Endothelial cell of umbilical vein (primary cell): ENCODE results near the gene GRM7. TPM values are rescaled to one million over a fixed set of nuclear protein-coding genes. Genes with fewer than 3 reads are reported as not detected.

Source experiments
- BruUV-seq: library from RNA; stranded (reverse); fragments of 400-500 nt; replicated peaks from 2 replicates; lab custom pipeline; 2021; lab: Mats Ljungman, UMichigan
- CTCF ChIA-PET: fragments of 300-600, 350-600 bp; sonication (Branson Sonifier 250); formaldehyde crosslinking; loops from one replicate; lab custom pipeline; 2021; ENCODE audit warnings: antibody characterized with exemption, inconsistent platforms; lab: Charles Lee
- POLR2A ChIA-PET: fragments of 300-600, 350-600 bp; sonication (Branson Sonifier 250); formaldehyde crosslinking; loops from one replicate; lab custom pipeline; 2021; ENCODE audit warnings: antibody characterized with exemption, inconsistent platforms; lab: Charles Lee
- DNase-seq: peaks from one replicate; pipeline ENCODE4 v3.0.0-alpha.2; 2011; ENCODE audit warnings: low read depth, low spot score
- FAIRE-seq: peaks from 2 replicates; lab custom pipeline; 2011; peaks lifted over from hg19 to GRCh38; lab: Jason Lieb, UNC
- H2AFZ ChIP-seq: 2 replicates; pipeline ENCODE4 v1.6.0; 2012; ENCODE audit warnings: low read depth, low read length, control low read depth, inconsistent platforms
- H3K27ac ChIP-seq: 2 replicates; pipeline ENCODE4 v1.5.1; 2011; ENCODE audit warnings: low read depth, mild to moderate bottlenecking, control low read depth, low read length, moderate library complexity; ENCODE audit not compliant: insufficient read depth
- H3K27me3 ChIP-seq, 2 experiments: 2 replicates each; pipeline versions ENCODE4 v1.6.0 to v1.6.1; 2011; ENCODE audit warnings: low read length in 2 of 2, mixed read lengths in 1 of 2; ENCODE audit not compliant: control insufficient read depth in 2 of 2, insufficient read depth in 2 of 2
- H3K36me3 ChIP-seq, 2 experiments: 2 replicates in 1 of 2; 3 replicates in 1 of 2; pipeline ENCODE4 v1.5.1; 2011; ENCODE audit warnings: low read length in 2 of 2, mild to moderate bottlenecking in 1 of 2, moderate library complexity in 1 of 2; ENCODE audit not compliant: control insufficient read depth in 2 of 2, insufficient read depth in 2 of 2; ENCODE audit errors: extremely low read depth in 1 of 2
- H3K4me1 ChIP-seq: 3 replicates; pipeline ENCODE4 v1.5.1; 2011; ENCODE audit warnings: mild to moderate bottlenecking, low read length; ENCODE audit not compliant: control insufficient read depth, insufficient read depth; ENCODE audit errors: extremely low read depth
- H3K4me2 ChIP-seq: 2 replicates; pipeline ENCODE4 v1.6.1; 2011; ENCODE audit warnings: low read length, control low read depth, mixed read lengths; ENCODE audit not compliant: insufficient read depth
- H3K4me3 ChIP-seq, 3 experiments: fragments of 200-600 bp in 1 of 3; sonication (generic), shearing (Covaris generic) in 1 of 3; replicated peaks in 1 of 3; 2 replicates each; pipeline ENCODE4 v1.5.1; 2011 to 2016; ENCODE audit warnings: control low read depth in 3 of 3, low read length in 3 of 3, mild to moderate bottlenecking in 2 of 3, inconsistent platforms in 1 of 3, low read depth in 1 of 3, moderate library complexity in 1 of 3; ENCODE audit not compliant: insufficient read depth in 1 of 3
- H3K79me2 ChIP-seq: 2 replicates; pipeline ENCODE4 v1.6.0; 2012; ENCODE audit warnings: low read length, inconsistent platforms; ENCODE audit not compliant: control insufficient read depth, insufficient read depth
- H3K9ac ChIP-seq: replicated peaks from 2 replicates; pipeline ENCODE3; 2011; ENCODE audit warnings: low read length, control low read depth; ENCODE audit not compliant: insufficient read depth; ENCODE audit errors: extremely low read depth
- H3K9me1 ChIP-seq: replicated peaks from 3 replicates; pipeline ENCODE4 v1.6.0; 2011; ENCODE audit warnings: mild to moderate bottlenecking, low read length; ENCODE audit not compliant: control insufficient read depth, insufficient read depth; ENCODE audit errors: extremely low read depth
- H3K9me3 ChIP-seq: replicated peaks from 2 replicates; pipeline ENCODE4 v1.5.1; 2012; ENCODE audit warnings: low read length, inconsistent platforms; ENCODE audit not compliant: control insufficient read depth, insufficient read depth
- H4K20me1 ChIP-seq: replicated peaks from 2 replicates; pipeline ENCODE3; 2011; ENCODE audit warnings: mild to moderate bottlenecking, low read length; ENCODE audit not compliant: control insufficient read depth, insufficient read depth; ENCODE audit errors: extremely low read depth
- EZH2 ChIP-seq: IDR thresholded peaks from 2 replicates; pipeline ENCODE4 v1.6.1; 2012; ENCODE audit warnings: borderline replicate concordance, low read depth, mild to moderate bottlenecking, moderate library complexity, low read length, inconsistent platforms; ENCODE audit not compliant: severe bottlenecking
- FOS ChIP-seq: IDR thresholded peaks from 2 replicates; pipeline ENCODE4 v1.6.1; 2011; ENCODE audit warnings: mild to moderate bottlenecking, low read length, moderate library complexity, borderline replicate concordance; ENCODE audit not compliant: insufficient read depth
- GATA2 ChIP-seq: IDR thresholded peaks from 2 replicates; pipeline ENCODE4 v1.7.0; 2011; ENCODE audit warnings: low read depth, mild to moderate bottlenecking, moderate library complexity, mixed read lengths, low read length; ENCODE audit not compliant: insufficient read length, insufficient read depth
- JUN ChIP-seq: IDR thresholded peaks from 2 replicates; pipeline ENCODE4 v1.6.1; 2011; ENCODE audit warnings: borderline replicate concordance, low read depth; ENCODE audit not compliant: insufficient read length, insufficient read depth
- MAX ChIP-seq: IDR thresholded peaks from 2 replicates; pipeline ENCODE4 v1.6.1; 2011; ENCODE audit not compliant: insufficient read depth, insufficient read length
- MYC ChIP-seq: IDR thresholded peaks from one replicate; pipeline ENCODE4 v1.6.1; 2011; ENCODE audit warnings: mild to moderate bottlenecking, low read depth, low read length
- POLR2A ChIP-seq: IDR thresholded peaks from 2 replicates; pipeline ENCODE4 v1.6.1; 2012; ENCODE audit warnings: low read depth, mild to moderate bottlenecking, control low read depth, low read length
- POLR2AphosphoS5 ChIP-seq: IDR thresholded peaks from 2 replicates; pipeline ENCODE4 v1.6.1; 2012; ENCODE audit warnings: low read depth, mild to moderate bottlenecking, control low read depth, low read length, moderate library complexity; ENCODE audit not compliant: insufficient read depth
- dilution Hi-C: fragments of 300-500 bp; cut with MboI; formaldehyde crosslinking; loops from one replicate; pipeline ENCODE4 v1.15.0; 2019; ENCODE audit warnings: low sequenced_read_pairs; ENCODE audit not compliant: extremely low pct_ligation_motif_present
- intact Hi-C: fragments of 100-400 bp; cut with micrococcal nuclease; formaldehyde crosslinking; loops from one replicate; pipeline ENCODE4 v1.10.0; 2022
- polyA plus RNA-seq, 4 experiments: library from polyadenylated mRNA; depleted of rRNA in 3 of 4; stranded (reverse) in 3 of 4; unstranded in 1 of 4; fragments of >200 nt; gene quantifications; 2 replicates each; pipeline versions ENCODE4 v1.2.1 to v1.2.3, GENCODE V29; 2011 to 2012; ENCODE audit warnings: missing spikeins in 1 of 4
- total RNA-seq: library from RNA; stranded (reverse); gene quantifications from 2 replicates; pipeline ENCODE4 v1.2.3, GENCODE V29; 2021
- TF ChIP-seq, protein P1 (sequence below), 2 donors: IDR thresholded peaks; 1 replicate in 1 of 2; 2 replicates in 1 of 2; pipeline ENCODE4 v1.5.1; 2011; ENCODE audit warnings: low read length in 2 of 2, mild to moderate bottlenecking in 2 of 2, moderate library complexity in 2 of 2, control low read depth in 1 of 2, inconsistent platforms in 1 of 2, low read depth in 1 of 2; ENCODE audit not compliant: insufficient read depth in 1 of 2; ENCODE audit errors: extremely low read depth in 1 of 2

GRM7 gene
- total and polyA plus RNA-seq, 2 donors (not counting 3 experiments of a cell fraction or from before 2014, with no cell fraction given): 0.12 TPM; not detected in 1

- ChIA-PET CTCF (no interaction called here), POLR2A (no interaction called here)
- Histone ChIP-seq H3K4me2 (no peak overlapping the region), H3K27ac (no peak overlapping the region), H3K4me3 (no peak overlapping the region), H3K79me2 (no peaks in the 10 kb centered on the region), H3K9me3 (no peaks in the 10 kb centered on the region), H3K9me1 (no peaks in the 10 kb centered on the region), H3K36me3 (no peaks in the 10 kb centered on the region), H2AFZ (peak overlapping the region; percentile 54), H4K20me1 (no peaks in the 10 kb centered on the region), H3K9ac (no peak overlapping the region), H3K27me3 (no peaks in the 10 kb centered on the region), H3K4me1 (no peaks in the 10 kb centered on the region)
- no peak for DNase-seq
- intact Hi-C loops (no loop called here), dilution Hi-C loops (no loop called here)
- FAIRE-seq: peak; percentile 44
- BruUV-seq: no TSS peak
- no peak for TF ChIP-seq POLR2A
- TF ChIP-seq GATA2: no peak
- TF ChIP-seq, protein P1, sequence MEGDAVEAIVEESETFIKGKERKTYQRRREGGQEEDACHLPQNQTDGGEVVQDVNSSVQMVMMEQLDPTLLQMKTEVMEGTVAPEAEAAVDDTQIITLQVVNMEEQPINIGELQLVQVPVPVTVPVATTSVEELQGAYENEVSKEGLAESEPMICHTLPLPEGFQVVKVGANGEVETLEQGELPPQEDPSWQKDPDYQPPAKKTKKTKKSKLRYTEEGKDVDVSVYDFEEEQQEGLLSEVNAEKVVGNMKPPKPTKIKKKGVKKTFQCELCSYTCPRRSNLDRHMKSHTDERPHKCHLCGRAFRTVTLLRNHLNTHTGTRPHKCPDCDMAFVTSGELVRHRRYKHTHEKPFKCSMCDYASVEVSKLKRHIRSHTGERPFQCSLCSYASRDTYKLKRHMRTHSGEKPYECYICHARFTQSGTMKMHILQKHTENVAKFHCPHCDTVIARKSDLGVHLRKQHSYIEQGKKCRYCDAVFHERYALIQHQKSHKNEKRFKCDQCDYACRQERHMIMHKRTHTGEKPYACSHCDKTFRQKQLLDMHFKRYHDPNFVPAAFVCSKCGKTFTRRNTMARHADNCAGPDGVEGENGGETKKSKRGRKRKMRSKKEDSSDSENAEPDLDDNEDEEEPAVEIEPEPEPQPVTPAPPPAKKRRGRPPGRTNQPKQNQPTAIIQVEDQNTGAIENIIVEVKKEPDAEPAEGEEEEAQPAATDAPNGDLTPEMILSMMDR (IDR thresholded peaks at IDR 0.05; ENCODE audit: extremely low read depth in 1 of 2, insufficient read depth in 1 of 2, low read depth in 1 of 2, low read length in 2 of 2): no peak
- TF ChIP-seq POLR2AphosphoS5: no peak
- no peak for TF ChIP-seq EZH2
- no peak for TF ChIP-seq MYC
- no peak for TF ChIP-seq MAX
- no peak for TF ChIP-seq FOS
- TF ChIP-seq JUN: no peak
These were observed 918.4 kb downstream of the GRM7 start for GRCh38 chr3:7779331-7779730.
